ENCODE data around the gene HS3ST6.

DNA sequence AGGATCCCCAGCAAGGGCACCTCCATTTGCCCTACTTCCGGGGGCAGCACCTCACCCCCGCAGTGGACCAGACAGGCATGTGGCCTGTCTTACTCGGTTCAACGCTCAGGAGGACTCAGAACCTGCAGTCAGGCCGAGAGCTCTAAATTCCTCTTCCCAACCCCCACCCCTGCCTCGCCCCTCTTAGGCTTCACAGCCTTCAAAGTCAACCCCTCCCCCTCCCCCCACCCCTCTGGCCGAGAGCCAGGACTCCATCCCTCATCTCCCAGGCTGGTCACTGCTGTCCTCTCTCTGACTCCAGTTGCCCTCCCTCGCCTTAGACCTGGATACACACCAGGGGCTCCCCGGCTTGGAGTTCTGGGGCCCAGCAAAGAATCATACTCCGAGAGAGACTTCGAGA, 8.1 kb upstream of the HS3ST6 start:
- TF ChIP-seq POLR2AphosphoS5 (IDR thresholded peaks at IDR 0.05; ENCODE audit: low read depth, low read length) = no peak
- TF ChIP-seq TAF1 (IDR thresholded peaks at IDR 0.05; ENCODE audit: borderline replicate concordance, low read depth, low read length) = no peak

All from GM12892 (cell line).